ENCODE results near the gene ACYP2. TPM values are rescaled to one million over a fixed set of nuclear protein-coding genes. Genes with fewer than 3 reads are reported as not detected.

The ACYP2 gene
- total RNA-seq, 2 donors from 2014 or later, result 13.6 to 14.1 TPM

- Histone ChIP-seq H3K4me3 (no peak overlapping the region), H3K9ac (ENCODE audit: low read depth in 2 of 2, low read length in 2 of 2) (no peak overlapping the region), H3K36me3 (no peaks in the 10 kb centered on the region), H3K4me1 (no peaks in the 10 kb centered on the region), H3K27ac (no peak overlapping the region), H3K9me3 (no peaks in the 10 kb centered on the region), H3K27me3 (no peaks in the 10 kb centered on the region)
- no peak for TF ChIP-seq CTCF (IDR thresholded peaks at IDR 0.05)
- intact Hi-C loops (cut with DNase I), result no loop called here
- DNase-seq, result no peak
Measured at GRCh38 chr2:54183281-54183680, 67.9 kb downstream of the ACYP2 start.

GRCh38 chr2:54183972-54184371, 68.6 kb downstream of the ACYP2 start:
- intact Hi-C loops (cut with DNase I), result no loop called here
- H3K27ac ChIP-seq, result no peak overlapping the region
- DNase-seq, result no peak
- H3K36me3 ChIP-seq, result no peaks in the 10 kb centered on the region
- no peak overlapping the region for H3K4me3 ChIP-seq
- no peaks in the 10 kb centered on the region for H3K27me3 ChIP-seq
- H3K4me1 ChIP-seq, result no peaks in the 10 kb centered on the region
- H3K9ac ChIP-seq (ENCODE audit: low read depth in 2 of 2, low read length in 2 of 2), result no peak overlapping the region
- H3K9me3 ChIP-seq, result no peaks in the 10 kb centered on the region
- TF ChIP-seq CTCF (IDR thresholded peaks at IDR 0.05), result no peak

GRCh38 chr2:54185105-54185504, 69.7 kb downstream of the ACYP2 start:
- no peaks in the 10 kb centered on the region for H3K4me1 ChIP-seq
- H3K27ac ChIP-seq, result no peak overlapping the region
- TF ChIP-seq CTCF (IDR thresholded peaks at IDR 0.05), result no peak
- H3K9ac ChIP-seq (ENCODE audit: low read depth in 2 of 2, low read length in 2 of 2), result no peak overlapping the region
- intact Hi-C loops (cut with DNase I), result no loop called here
- DNase-seq, result no peak
- H3K9me3 ChIP-seq, result no peaks in the 10 kb centered on the region
- H3K27me3 ChIP-seq, result no peaks in the 10 kb centered on the region
- H3K4me3 ChIP-seq, result no peak overlapping the region
- H3K36me3 ChIP-seq, result no peaks in the 10 kb centered on the region

GRCh38 chr2:54187331-54187730, 71.9 kb downstream of the ACYP2 start:
- DNase-seq, result no peak
- intact Hi-C loops (cut with DNase I), result no loop called here
- TF ChIP-seq CTCF (IDR thresholded peaks at IDR 0.05), result no peak
- H3K27me3 ChIP-seq, result no peaks in the 10 kb centered on the region
- no peak overlapping the region for H3K27ac ChIP-seq
- no peaks in the 10 kb centered on the region for H3K4me1 ChIP-seq
- H3K9ac ChIP-seq (ENCODE audit: low read depth in 2 of 2, low read length in 2 of 2), result no peak overlapping the region
- H3K4me3 ChIP-seq, result no peak overlapping the region
- H3K36me3 ChIP-seq, result no peaks in the 10 kb centered on the region
- H3K9me3 ChIP-seq, result no peaks in the 10 kb centered on the region

GRCh38 chr2:54189539-54189938, 74.1 kb downstream of the ACYP2 start:
- no peak overlapping the region for H3K4me3 ChIP-seq
- DNase-seq, result no peak
- no peaks in the 10 kb centered on the region for H3K9me3 ChIP-seq
- H3K4me1 ChIP-seq, result no peaks in the 10 kb centered on the region
- no peaks in the 10 kb centered on the region for H3K27me3 ChIP-seq
- TF ChIP-seq CTCF (IDR thresholded peaks at IDR 0.05), result no peak
- H3K9ac ChIP-seq (ENCODE audit: low read depth in 2 of 2, low read length in 2 of 2), result no peak overlapping the region
- no peaks in the 10 kb centered on the region for H3K36me3 ChIP-seq
- no peak overlapping the region for H3K27ac ChIP-seq
- intact Hi-C loops (cut with DNase I), result no loop called here

All from colonic mucosa (tissue), 4 donors.